Measurements from ENCODE around the gene DGLUCY.
"Not testable (repeated sequence)": the region's sequence is repeated elsewhere in the genome, so short reads cannot be mapped to it uniquely, and the experiment has no call there.

Gene DGLUCY

GRCh38 chr14:91139776-91140175 lies 25.9 kb downstream of the DGLUCY start:
- no peak for DNase-seq

GRCh38 chr14:91140672-91141071 lies 26.8 kb downstream of the DGLUCY start:
- no peak for DNase-seq

GRCh38 chr14:91142214-91142668 lies 28.4 kb downstream of the DGLUCY start:
- DNase-seq, result peak; percentile 91

GRCh38 chr14:91143862-91144261 lies 30.0 kb downstream of the DGLUCY start:
- DNase-seq, result no peak

- no peak for DNase-seq
Measured at GRCh38 chr14:91144425-91145145, 30.7 kb downstream of the DGLUCY start.

- DNase-seq, result no peak
Measured at GRCh38 chr14:91145391-91146160, 31.7 kb downstream of the DGLUCY start.

- no peak for DNase-seq
Measured at GRCh38 chr14:91146661-91147060, 32.8 kb downstream of the DGLUCY start.

- peak; percentile 93 for DNase-seq
Measured at GRCh38 chr14:91149462-91149861, 35.6 kb downstream of the DGLUCY start.

- DNase-seq, result no peak
Measured at GRCh38 chr14:91152499-91152898, 38.6 kb downstream of the DGLUCY start.

GRCh38 chr14:91153360-91153759 lies 39.5 kb downstream of the DGLUCY start:
- no peak for DNase-seq

- peak; percentile 89 for DNase-seq
Measured at GRCh38 chr14:91154851-91155625, 41.2 kb downstream of the DGLUCY start.

GRCh38 chr14:91155626-91156089 lies 41.8 kb downstream of the DGLUCY start:
- DNase-seq, result no peak

- DNase-seq, result not testable (repeated sequence)
Measured at GRCh38 chr14:91156142-91156666, 42.3 kb downstream of the DGLUCY start.

GRCh38 chr14:91156877-91157276 lies 43.0 kb downstream of the DGLUCY start:
- not testable (repeated sequence) for DNase-seq

- no peak for DNase-seq
Measured at GRCh38 chr14:91158091-91158790, 44.4 kb downstream of the DGLUCY start.

GRCh38 chr14:91159182-91159581 lies 45.3 kb downstream of the DGLUCY start:
- DNase-seq, result no peak

GRCh38 chr14:91159906-91160305 lies 46.0 kb downstream of the DGLUCY start:
- DNase-seq, result no peak

- DNase-seq, result no peak
Measured at GRCh38 chr14:91163316-91163715, 49.4 kb downstream of the DGLUCY start.

- DNase-seq, result no peak
Measured at GRCh38 chr14:91164676-91165075, 50.8 kb downstream of the DGLUCY start.

GRCh38 chr14:91167380-91167770 lies 53.5 kb downstream of the DGLUCY start:
- no peak for DNase-seq

- DNase-seq, result no peak
Measured at GRCh38 chr14:91169951-91170350, 56.1 kb downstream of the DGLUCY start.

GRCh38 chr14:91170504-91171121 lies 56.7 kb downstream of the DGLUCY start:
- DNase-seq, result no peak
